Mucosa of stomach (tissue), 1 donor: ENCODE data around the gene TBCD.
A peak's percentile ranks its signal among the peaks of the same experiment; 100 is the strongest.

ENCODE experiments used
- H3K27me3 ChIP-seq: one replicate; pipeline ENCODE4 v1.7.0; 2013; ENCODE audit warnings: mild to moderate bottlenecking, low read length; ENCODE audit not compliant: control insufficient read depth, insufficient read depth
- H3K36me3 ChIP-seq: one replicate; pipeline ENCODE4 v1.7.0; 2013; ENCODE audit warnings: low read length; ENCODE audit not compliant: control insufficient read depth, insufficient read depth
- H3K4me1 ChIP-seq: one replicate; pipeline ENCODE4 v1.7.0; 2013; ENCODE audit warnings: mild to moderate bottlenecking, low read length; ENCODE audit not compliant: control insufficient read depth, insufficient read depth
- H3K4me3 ChIP-seq: one replicate; pipeline ENCODE4 v1.7.0; 2013; ENCODE audit warnings: low read length
- H3K9ac ChIP-seq: one replicate; pipeline ENCODE4 v1.7.0; 2013; ENCODE audit warnings: mild to moderate bottlenecking, low read length, moderate library complexity
- H3K9me3 ChIP-seq: one replicate; pipeline ENCODE4 v1.7.0; 2013; ENCODE audit warnings: mild to moderate bottlenecking, low read length, moderate library complexity; ENCODE audit not compliant: control insufficient read depth
- donor health status: Pancreatic carcinoma.

TBCD gene

DNA sequence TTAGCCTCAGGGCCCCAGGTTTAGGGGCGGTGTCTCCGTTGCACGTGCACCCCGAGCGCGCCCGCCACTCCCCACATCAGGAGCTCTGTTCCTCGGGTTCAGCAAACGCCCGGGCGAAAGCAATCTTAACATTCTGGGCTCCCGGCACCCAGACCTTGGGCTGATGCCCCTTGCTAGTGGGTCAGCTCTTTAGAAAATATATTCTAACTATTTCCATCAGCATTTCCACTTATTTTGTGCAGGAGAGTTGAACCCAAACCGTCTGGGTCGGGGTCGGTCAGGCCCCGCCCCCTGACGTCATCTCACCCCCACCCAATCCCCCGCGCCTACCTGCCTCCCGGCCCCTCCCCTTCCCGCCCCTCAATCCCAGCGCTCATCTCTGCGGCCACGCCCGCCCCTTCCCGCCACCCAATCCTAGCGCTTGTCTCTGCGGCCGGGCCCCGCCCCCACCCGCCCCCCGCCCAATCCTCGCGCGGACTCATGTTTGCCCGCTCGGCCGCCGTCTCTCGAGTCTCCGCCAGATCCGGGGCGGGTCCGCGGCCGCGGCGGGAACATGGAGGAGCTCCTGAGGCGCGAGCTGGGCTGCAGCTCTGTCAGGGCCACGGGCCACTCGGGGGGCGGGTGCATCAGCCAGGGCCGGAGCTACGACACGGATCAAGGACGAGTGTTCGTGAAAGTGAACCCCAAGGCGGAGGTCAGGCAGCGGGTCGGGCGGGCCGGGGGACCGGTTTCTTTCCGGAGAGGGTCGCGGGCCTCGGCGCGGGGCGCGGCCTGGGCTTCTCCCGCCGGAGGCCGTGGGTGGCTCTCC, 35.5 kb upstream of the TBCD start, which contains the start of gene FN3KRP:
Gene FN3KRP, plus strand, starts transcription at position 504 of the 808 bp plus-strand sequence. Its CDS starts 50 bp downstream, at position 554.
- Histone ChIP-seq H3K27me3 (no peaks in the 10 kb centered on the region), H3K4me1 (peaks cover 16% of the 10 kb centered on the region), H3K36me3 (no peaks in the 10 kb centered on the region), H3K9ac (peak within 1 kb of the TSS; percentile 76), H3K4me3 (peak within 1 kb of the TSS; percentile 46), H3K9me3 (no peaks in the 10 kb centered on the region)

DNA sequence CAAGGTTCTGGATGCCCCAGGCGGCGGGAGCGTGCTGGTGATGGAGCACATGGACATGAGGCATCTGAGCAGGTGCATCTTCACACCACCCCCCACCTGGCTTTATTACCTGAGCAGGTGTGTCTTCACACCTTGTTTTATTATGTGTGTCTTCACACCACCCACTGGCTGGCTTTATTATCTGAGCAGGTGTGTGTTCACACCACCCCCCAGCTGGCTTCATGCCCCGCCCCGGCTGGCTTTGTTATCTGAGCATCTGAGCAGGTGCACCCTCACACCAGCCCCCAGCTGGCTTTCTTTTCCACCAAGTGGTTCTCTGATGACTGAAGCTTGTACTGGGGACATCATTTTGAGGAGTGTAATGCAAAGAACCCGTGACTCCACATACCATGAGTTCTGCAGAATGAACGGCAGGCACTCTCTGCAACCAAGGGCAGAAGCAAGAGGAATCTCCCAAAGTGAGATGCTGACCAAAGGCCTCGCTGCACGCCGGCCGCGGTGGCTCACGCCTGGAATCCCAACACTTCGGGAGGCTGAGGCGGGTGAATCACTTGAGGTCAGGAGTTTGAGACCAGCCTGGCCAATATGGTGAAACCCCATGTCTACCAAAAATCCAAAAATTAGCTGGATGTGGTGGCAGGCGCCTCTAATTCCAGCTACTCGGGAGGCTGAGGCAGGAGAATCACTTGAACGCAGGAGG, 32.7 kb upstream of the TBCD start:
- Histone ChIP-seq H3K4me1 (peaks cover 16% of the 10 kb centered on the region), H3K36me3 (no peaks in the 10 kb centered on the region), H3K9ac (no peak overlapping the region), H3K9me3 (no peaks in the 10 kb centered on the region), H3K4me3 (no peak overlapping the region), H3K27me3 (no peaks in the 10 kb centered on the region)

DNA sequence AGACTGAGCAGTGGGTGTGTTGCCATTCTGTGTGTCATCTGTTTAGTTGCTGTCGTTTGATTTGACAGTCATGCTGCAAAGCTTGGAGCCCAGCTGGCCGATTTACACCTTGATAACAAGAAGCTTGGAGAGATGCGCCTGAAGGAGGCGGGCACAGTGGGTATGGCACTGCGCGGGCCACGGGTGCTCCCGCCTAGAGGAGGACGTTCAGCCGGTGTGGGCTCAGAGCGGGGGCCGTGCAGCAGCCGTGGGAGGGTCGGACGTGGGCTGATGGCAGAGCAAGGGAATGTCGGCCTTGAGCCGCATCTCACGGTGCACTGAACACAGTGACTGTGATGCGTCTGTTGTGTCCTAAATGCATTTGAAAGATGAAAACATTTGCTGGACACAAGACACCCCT, 31.7 kb upstream of the TBCD start:
- Histone ChIP-seq H3K9me3 (no peaks in the 10 kb centered on the region), H3K27me3 (no peaks in the 10 kb centered on the region), H3K4me3 (no peak overlapping the region), H3K9ac (no peak overlapping the region), H3K36me3 (no peaks in the 10 kb centered on the region), H3K4me1 (peaks cover 16% of the 10 kb centered on the region)

DNA sequence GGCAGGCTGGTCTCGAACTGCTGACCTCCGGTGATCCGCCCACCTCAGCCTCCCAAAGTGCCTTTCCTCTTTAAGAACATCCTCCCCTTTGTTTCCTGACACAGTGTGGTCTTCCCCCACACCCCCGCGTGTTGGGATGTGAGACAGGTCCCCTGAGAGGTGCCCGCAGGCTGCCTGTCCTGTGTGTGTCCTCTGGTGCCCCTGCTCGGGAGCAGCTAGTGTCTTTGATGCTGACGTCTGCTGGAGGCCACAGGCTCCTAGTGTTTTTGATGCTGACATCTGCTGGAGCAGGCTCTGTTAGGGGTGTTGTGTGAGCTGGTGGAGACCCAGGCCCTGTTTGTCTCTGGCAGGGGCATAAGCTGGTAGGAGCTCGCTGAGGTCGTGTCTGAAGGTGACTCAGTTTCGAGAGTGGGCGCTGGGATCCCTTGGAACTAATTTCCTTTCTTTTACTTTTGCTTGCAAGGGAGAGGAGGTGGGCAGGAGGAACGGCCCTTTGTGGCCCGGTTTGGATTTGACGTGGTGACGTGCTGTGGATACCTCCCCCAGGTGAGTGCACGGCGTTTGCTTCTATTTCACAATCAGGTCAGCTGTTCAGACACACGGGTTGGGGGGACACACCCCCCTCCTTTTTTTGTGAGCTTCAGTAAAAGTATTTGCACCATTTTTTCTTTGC, 29.4 kb upstream of the TBCD start:
- Histone ChIP-seq H3K9me3 (no peaks in the 10 kb centered on the region), H3K4me1 (peaks cover 9% of the 10 kb centered on the region), H3K27me3 (no peaks in the 10 kb centered on the region), H3K36me3 (no peaks in the 10 kb centered on the region), H3K9ac (no peak overlapping the region), H3K4me3 (no peak overlapping the region)

DNA sequence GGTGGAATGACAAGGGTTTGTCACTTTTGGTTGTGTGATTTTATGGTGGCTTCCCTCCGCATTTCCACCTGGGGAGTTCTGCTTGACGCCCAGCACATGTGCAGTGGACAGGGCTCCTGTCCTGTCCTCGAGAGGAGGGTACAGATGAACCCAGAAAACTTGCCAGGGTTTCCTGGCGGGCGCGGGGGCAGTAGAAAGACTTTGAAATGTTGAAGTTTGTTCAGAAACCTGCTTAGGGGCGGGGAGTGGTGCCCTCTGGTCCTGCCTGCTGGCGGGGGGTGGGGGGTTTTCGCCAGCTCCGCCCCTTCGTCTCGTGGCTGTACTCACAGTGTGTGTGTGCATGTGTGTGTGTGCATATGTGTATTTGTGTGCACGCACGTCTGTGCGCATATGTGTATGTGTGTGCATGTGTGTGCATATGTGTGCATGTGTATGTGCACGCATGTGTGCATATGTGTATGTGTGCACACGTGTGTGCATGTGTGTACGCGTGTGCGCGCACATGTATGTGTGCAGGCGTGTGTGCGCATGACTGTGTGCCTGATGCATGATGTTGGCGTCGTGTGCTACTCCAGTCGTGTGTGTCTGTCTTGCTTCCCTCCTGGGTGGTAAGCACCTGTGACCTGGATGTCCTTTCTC, 28.6 kb upstream of the TBCD start:
- Histone ChIP-seq H3K4me3 (no peak overlapping the region), H3K9ac (no peak overlapping the region), H3K27me3 (no peaks in the 10 kb centered on the region), H3K9me3 (no peaks in the 10 kb centered on the region), H3K4me1 (peaks cover under 1% of the 10 kb centered on the region), H3K36me3 (no peaks in the 10 kb centered on the region)

DNA sequence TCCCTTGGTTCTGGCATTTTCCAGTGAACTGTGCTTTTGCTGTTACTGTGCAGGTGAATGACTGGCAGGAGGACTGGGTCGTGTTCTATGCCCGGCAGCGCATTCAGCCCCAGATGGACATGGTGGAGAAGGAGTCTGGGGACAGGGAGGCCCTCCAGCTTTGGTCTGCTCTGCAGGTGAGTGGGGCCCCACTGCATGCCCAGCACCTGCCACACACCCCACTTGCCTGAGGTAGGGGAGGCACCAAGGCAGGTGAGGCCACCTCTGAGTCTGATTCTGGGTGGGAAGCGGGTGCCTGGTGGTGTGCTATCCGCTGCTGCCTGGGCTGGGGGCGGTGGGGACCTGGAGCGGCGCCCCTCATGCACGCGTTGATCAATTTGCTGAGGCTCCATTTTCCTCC, 25.4 kb upstream of the TBCD start:
- Histone ChIP-seq H3K27me3 (no peaks in the 10 kb centered on the region), H3K4me3 (no peak overlapping the region), H3K9me3 (no peaks in the 10 kb centered on the region), H3K4me1 (no peaks in the 10 kb centered on the region), H3K36me3 (no peaks in the 10 kb centered on the region), H3K9ac (no peak overlapping the region)

DNA sequence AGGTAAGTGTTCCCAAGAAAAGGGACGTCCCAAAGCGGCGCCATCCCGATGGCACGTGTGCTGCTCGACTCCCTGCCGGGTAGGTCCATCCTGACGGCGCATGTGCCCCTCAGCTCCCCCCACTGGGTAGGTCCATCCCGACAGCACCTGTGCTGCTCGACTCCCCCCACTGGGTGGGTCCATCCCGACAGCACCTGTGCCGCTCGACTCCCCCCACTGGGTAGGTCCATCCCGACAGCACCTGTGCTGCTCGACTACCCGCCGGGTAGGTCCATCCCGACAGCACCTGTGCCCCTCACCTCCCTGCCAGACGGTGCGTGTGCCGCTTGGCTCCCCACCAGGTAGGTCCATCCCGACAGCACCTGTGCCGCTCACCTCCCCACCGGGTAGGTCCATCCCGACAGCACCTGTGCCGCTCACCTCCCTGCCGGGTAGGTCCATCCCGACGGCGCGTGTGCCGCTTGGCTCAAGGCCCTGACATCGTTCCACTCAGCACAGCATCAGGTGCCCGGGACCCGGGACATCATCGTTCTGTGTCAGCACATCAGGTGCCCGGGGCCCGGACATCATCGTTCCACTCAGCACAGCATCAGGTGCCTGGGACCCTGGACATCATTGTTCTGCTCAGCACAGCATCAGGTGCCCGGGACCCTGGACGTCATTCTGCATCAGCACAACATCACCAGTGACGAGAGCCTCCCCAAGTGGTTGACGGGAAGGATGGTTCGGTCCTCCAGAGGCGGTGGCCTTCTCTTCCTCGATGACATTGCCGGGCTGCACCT, 22.2 kb upstream of the TBCD start:
- Histone ChIP-seq H3K36me3 (no peaks in the 10 kb centered on the region), H3K4me1 (peaks cover under 1% of the 10 kb centered on the region), H3K27me3 (no peaks in the 10 kb centered on the region), H3K9me3 (no peaks in the 10 kb centered on the region), H3K9ac (no peak overlapping the region), H3K4me3 (no peak overlapping the region)

DNA sequence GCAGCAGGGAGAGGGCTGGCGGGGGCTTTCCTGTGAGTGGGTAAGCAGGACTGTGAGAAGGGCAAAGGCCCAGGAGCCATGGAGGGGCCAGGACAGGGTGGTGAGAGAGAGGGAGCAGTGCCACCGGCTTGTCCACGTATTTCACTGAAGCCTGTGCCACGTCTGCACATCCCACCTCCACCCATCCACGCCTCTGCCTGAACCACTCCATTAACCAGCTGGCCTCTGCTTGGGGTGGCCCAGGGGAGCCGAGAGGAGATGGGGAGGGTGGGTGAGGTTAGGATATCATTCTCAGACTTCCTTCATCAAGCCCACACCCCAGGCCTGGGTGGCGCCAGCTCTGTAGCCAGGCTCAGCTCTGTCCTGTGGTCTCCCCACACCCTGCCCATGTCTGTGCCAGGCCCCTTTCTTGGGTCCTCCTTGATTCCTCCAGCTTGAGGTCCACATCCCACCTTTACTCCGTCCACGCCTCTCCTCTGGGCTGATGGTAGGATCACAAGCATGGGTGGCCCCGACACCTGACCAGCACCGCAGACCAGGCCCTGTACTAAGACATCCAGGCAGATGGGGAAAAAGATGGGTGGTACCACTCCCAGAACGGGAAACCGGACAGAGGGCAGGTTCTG, 19.6 kb upstream of the TBCD start:
- Histone ChIP-seq H3K27me3 (no peaks in the 10 kb centered on the region), H3K36me3 (no peaks in the 10 kb centered on the region)

DNA sequence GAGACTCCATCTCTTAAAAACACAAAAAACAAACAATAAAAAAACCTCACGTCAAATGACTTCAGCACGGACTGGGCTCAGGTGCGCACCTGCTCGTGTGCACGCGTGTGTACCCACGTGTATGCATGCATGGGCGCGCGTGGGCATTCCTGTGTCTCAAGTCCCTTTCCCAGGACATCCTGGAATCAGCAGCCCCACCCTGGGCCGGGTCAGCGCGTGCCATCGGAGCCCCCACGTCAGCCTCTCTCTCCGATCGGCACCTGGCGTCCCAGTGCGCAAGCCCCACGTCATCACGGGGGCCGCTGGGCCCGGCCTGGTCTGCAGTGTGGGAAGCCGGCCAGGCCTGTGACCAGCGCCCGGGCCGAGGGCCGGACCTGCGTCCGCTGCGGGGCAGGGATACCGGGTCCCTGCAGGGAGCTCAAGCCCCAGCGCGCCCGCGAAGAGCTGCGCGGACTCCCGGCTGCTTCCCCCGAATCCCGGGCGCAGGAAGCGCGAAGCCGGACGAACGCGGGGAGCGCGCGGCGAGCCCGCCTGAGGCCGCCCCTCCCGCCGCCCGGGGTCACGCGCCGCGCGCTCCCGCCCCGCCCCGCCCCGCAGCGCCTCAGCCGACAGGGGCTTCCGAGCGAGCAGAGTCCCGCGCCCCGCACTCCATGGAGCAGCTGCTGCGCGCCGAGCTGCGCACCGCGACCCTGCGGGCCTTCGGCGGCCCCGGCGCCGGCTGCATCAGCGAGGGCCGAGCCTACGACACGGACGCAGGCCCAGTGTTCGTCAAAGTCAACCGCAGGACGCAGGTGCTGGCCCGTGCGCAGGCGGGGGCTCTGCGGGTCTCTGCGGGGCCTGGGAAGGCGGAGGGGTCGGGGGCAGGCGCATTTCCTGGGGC, 16.6 kb upstream of the TBCD start, which contains the start of gene FN3K:
Gene FN3K, plus strand, starts transcription at position 629 of the 880 bp plus-strand sequence. Its CDS starts 22 bp downstream, at position 651.
- H3K4me1 ChIP-seq: peaks cover 27% of the 10 kb centered on the region
- H3K9ac ChIP-seq: peak within 1 kb of the TSS; percentile 75

More for the DNA sequence above, 19.6 kb upstream of the TBCD start:
- H3K9me3 ChIP-seq: no peaks in the 10 kb centered on the region
- no peak overlapping the region for H3K9ac ChIP-seq
- H3K4me3 ChIP-seq: no peak overlapping the region
- peaks cover 18% of the 10 kb centered on the region for H3K4me1 ChIP-seq

DNA sequence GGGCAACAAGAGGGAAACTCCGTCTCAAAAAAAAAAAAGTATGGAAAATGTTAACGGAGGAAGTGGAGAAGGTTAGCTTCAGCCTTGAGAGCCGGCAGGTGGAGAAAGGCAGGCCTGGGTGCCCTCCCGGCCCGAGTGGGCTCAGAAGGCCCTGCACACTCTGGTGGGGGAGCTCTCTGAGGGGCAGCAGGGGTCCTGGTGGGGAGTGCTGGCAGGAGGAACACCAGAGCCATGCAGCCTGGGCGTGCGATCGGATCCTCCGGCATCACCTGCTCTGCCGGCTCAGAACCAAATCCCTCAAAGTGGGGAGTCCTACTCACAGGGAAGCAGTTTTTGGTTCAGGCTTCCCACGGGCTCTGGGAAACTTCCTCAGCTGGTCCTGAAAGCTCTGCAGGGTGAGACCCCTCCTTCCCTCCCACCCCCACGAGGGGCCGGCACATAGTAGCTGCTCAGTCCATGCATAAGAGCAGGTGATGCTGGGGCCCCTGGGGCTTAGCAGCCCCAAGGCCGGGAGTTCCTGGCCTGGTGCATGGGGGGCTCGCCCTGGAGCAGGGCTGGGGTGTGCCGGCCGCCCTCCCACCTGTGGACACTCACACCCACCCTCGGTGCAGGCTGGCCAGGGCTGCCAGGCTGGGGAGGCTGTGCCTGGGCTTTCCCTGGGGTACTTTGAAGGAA, 15.2 kb upstream of the TBCD start:
- Histone ChIP-seq H3K4me3 (no peak overlapping the region), H3K9ac (peak overlapping the region; percentile 75), H3K4me1 (peaks cover 27% of the 10 kb centered on the region), H3K9me3 (no peaks in the 10 kb centered on the region), H3K27me3 (no peaks in the 10 kb centered on the region), H3K36me3 (no peaks in the 10 kb centered on the region)

More for the DNA sequence above, 16.6 kb upstream of the TBCD start, which contains the start of gene FN3K:
- H3K4me3 ChIP-seq: peak within 1 kb of the TSS; percentile 46
- H3K36me3 ChIP-seq: no peaks in the 10 kb centered on the region
- no peaks in the 10 kb centered on the region for H3K9me3 ChIP-seq
- H3K27me3 ChIP-seq: no peaks in the 10 kb centered on the region
